DND-41 (cell line): ENCODE measurements around the gene TAS2R60.
"Not testable (repeated sequence)": the region's sequence is repeated elsewhere in the genome, so short reads cannot be mapped to it uniquely, and the experiment has no call there.

Experiments
- ATAC-seq: fragments of 200-7000 bp; cut with Tn5 transposase; 3 replicates; pipeline ENCODE4 v1.9.1; 2021; ENCODE audit warnings: low read depth; ENCODE audit not compliant: insufficient read depth
- DNase-seq: peaks from one replicate; pipeline ENCODE4 v3.0.0-alpha.2; 2020
- H2AFZ ChIP-seq: 2 replicates; pipeline ENCODE4 v1.6.0; 2012; ENCODE audit warnings: low read depth, low read length
- H3K27ac ChIP-seq: 2 replicates; pipeline ENCODE4 v1.5.1; 2012; ENCODE audit warnings: low read length, inconsistent platforms
- H3K27me3 ChIP-seq: fragments of 200-600 bp; sonication (generic); 2 replicates; pipeline ENCODE4 v1.6.0; 2012; ENCODE audit warnings: low read length, mild to moderate bottlenecking, inconsistent platforms; ENCODE audit not compliant: insufficient read depth, poor library complexity
- H3K36me3 ChIP-seq: 2 replicates; pipeline ENCODE4 v1.5.1; 2012; ENCODE audit warnings: low read length, inconsistent platforms; ENCODE audit not compliant: insufficient read depth
- H3K4me1 ChIP-seq: 2 replicates; pipeline ENCODE4 v1.5.1; 2012; ENCODE audit warnings: mild to moderate bottlenecking, low read length; ENCODE audit not compliant: insufficient read depth
- H3K4me2 ChIP-seq: 2 replicates; pipeline ENCODE4 v1.6.0; 2012; ENCODE audit warnings: mild to moderate bottlenecking, moderate library complexity, low read length, inconsistent platforms; ENCODE audit not compliant: insufficient read depth
- H3K4me3 ChIP-seq, 2 experiments: fragments of 200-600 bp in 1 of 2; shearing (Covaris generic) in 1 of 2; 2 replicates each; pipeline ENCODE4 v1.5.1; 2012 to 2016; ENCODE audit warnings: inconsistent platforms in 2 of 2, low read length in 2 of 2, mild to moderate bottlenecking in 2 of 2, low read depth in 1 of 2, moderate library complexity in 1 of 2
- H3K79me2 ChIP-seq: 2 replicates; pipeline ENCODE4 v1.6.0; 2012; ENCODE audit warnings: low read length, inconsistent platforms; ENCODE audit not compliant: insufficient read depth
- H3K9ac ChIP-seq: 2 replicates; pipeline ENCODE4 v1.6.0; 2012; ENCODE audit warnings: low read depth, mild to moderate bottlenecking, inconsistent platforms, low read length, moderate library complexity
- H3K9me3 ChIP-seq: 2 replicates; pipeline ENCODE4 v1.5.1; 2012; ENCODE audit warnings: low read length, moderate library complexity, mild to moderate bottlenecking, inconsistent platforms; ENCODE audit not compliant: insufficient read depth, severe bottlenecking
- H4K20me1 ChIP-seq: 2 replicates; pipeline ENCODE4 v1.6.0; 2012; ENCODE audit warnings: low read length; ENCODE audit not compliant: insufficient read depth
- EZH2 ChIP-seq: IDR thresholded peaks from 3 replicates; pipeline ENCODE4 v1.6.1; 2012; ENCODE audit warnings: borderline replicate concordance, low read depth, mild to moderate bottlenecking, moderate library complexity, low read length, inconsistent platforms; ENCODE audit not compliant: severe bottlenecking
- TF ChIP-seq, protein P1 (sequence below): IDR thresholded peaks from 2 replicates; pipeline ENCODE4 v1.5.1; 2012; ENCODE audit warnings: borderline replicate concordance, low read length, moderate library complexity, mild to moderate bottlenecking; ENCODE audit not compliant: poor library complexity, severe bottlenecking; ENCODE audit errors: extremely low read depth

Gene TAS2R60

DNA sequence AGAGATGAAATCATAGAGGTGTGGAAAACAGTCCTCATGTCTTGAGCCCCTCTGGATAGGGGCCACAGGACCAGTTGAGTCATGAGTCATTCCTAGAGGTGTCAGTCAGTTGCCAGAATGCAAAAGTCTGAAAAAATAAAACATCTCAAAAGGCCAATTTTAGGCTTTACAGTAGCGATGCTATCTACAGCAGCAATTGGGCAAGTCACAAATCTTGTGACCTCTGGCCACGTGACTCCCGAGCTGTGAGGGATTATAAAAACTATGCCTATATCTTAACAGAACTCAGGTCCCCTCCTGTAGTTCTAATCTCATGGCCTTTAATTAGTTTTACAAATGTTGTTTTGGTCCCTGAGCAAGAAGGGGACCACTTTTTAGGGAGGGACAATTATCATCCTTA, 18.8 kb downstream of the TAS2R60 start:
- TF ChIP-seq EZH2: no peak
- TF ChIP-seq, protein P1, sequence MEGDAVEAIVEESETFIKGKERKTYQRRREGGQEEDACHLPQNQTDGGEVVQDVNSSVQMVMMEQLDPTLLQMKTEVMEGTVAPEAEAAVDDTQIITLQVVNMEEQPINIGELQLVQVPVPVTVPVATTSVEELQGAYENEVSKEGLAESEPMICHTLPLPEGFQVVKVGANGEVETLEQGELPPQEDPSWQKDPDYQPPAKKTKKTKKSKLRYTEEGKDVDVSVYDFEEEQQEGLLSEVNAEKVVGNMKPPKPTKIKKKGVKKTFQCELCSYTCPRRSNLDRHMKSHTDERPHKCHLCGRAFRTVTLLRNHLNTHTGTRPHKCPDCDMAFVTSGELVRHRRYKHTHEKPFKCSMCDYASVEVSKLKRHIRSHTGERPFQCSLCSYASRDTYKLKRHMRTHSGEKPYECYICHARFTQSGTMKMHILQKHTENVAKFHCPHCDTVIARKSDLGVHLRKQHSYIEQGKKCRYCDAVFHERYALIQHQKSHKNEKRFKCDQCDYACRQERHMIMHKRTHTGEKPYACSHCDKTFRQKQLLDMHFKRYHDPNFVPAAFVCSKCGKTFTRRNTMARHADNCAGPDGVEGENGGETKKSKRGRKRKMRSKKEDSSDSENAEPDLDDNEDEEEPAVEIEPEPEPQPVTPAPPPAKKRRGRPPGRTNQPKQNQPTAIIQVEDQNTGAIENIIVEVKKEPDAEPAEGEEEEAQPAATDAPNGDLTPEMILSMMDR: no peak
- no peaks in the 10 kb centered on the region for H3K4me1 ChIP-seq
- peaks cover 4% of the 10 kb centered on the region for H3K27me3 ChIP-seq
- no peaks in the 10 kb centered on the region for H3K79me2 ChIP-seq
- ATAC-seq: no peak
- DNase-seq: no peak
- H2AFZ ChIP-seq: no peak overlapping the region
- H3K4me3 ChIP-seq: no peak overlapping the region
- H3K27ac ChIP-seq: no peak overlapping the region
- no peak overlapping the region for H3K4me2 ChIP-seq
- peaks cover 4% of the 10 kb centered on the region for H3K9me3 ChIP-seq
- no peaks in the 10 kb centered on the region for H4K20me1 ChIP-seq
- no peak overlapping the region for H3K9ac ChIP-seq
- H3K36me3 ChIP-seq: no peaks in the 10 kb centered on the region

DNA sequence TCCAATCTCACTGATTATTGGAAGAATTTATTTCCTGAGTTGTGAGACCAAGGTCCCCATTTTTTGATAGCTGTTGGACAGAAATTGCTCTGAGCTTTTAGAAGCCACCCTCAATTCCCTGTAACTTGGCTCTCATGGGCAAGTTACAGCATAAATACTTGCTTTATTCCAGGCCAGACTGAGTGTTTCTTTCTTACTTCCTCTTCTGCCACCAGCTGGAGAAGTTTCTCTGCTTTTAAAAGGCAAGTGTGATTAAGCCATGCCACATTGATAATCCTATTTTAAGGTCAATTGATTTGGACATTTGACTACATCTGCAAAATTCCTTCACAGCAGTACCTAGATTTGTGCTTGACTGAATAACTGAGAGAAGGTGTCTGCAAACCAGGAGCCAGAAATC, 20.3 kb downstream of the TAS2R60 start:
- no peak overlapping the region for H3K4me3 ChIP-seq
- peaks cover 4% of the 10 kb centered on the region for H3K9me3 ChIP-seq
- H3K4me1 ChIP-seq: no peaks in the 10 kb centered on the region
- H3K27me3 ChIP-seq: no peaks in the 10 kb centered on the region
- DNase-seq: no peak
- H3K79me2 ChIP-seq: no peaks in the 10 kb centered on the region
- no peak for ATAC-seq
- H3K9ac ChIP-seq: no peak overlapping the region
- no peak overlapping the region for H2AFZ ChIP-seq
- H4K20me1 ChIP-seq: no peaks in the 10 kb centered on the region
- TF ChIP-seq, protein P1: no peak
- TF ChIP-seq EZH2: no peak
- H3K4me2 ChIP-seq: no peak overlapping the region
- no peak overlapping the region for H3K27ac ChIP-seq
- no peaks in the 10 kb centered on the region for H3K36me3 ChIP-seq

DNA sequence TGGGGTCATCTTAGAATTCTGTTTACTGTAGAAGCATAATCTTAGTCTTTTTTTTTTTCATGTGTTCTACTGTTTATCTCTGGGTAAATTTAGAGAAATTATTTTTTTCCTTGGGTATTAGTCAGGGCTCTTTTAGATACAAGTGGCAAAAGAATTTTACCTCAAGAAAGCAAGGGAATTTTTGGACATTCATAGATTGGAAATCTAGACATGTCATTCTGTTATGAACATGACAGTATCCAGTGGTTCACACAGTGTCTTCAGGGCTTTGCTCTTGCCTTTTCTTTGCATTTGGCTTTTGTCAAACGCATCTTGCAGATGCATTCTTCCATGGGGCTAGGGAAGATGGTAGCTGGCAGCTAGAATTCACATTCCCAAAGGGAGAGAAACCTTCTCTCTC, 20.7 kb downstream of the TAS2R60 start:
- no peak for TF ChIP-seq EZH2
- TF ChIP-seq, protein P1: no peak
- Histone ChIP-seq H2AFZ (no peak overlapping the region), H3K4me1 (no peaks in the 10 kb centered on the region), H3K27ac (no peak overlapping the region), H3K36me3 (no peaks in the 10 kb centered on the region), H3K9ac (no peak overlapping the region), H4K20me1 (no peaks in the 10 kb centered on the region), H3K79me2 (no peaks in the 10 kb centered on the region), H3K27me3 (no peaks in the 10 kb centered on the region), H3K4me2 (no peak overlapping the region), H3K9me3 (peaks cover 4% of the 10 kb centered on the region), H3K4me3 (no peak overlapping the region)
- DNase-seq: no peak
- no peak for ATAC-seq

DNA sequence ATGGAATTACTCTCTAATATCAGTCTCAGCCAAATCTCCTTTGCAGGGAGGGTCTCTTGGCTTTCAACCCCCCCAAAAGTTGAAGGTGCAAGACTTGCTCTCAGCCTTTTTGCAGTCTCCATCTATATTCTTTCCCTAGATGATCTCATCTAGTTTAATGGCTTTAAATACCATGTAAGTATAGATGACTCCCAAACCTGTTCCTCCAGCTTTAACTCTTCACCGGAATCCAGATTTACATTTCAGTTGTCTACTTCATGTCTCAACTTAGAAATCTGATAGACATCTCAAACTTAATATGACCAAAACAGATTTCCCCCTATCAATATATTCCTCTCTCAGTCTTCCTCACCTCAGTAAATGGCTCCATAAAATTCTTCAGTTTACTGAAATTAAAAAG, 24.5 kb downstream of the TAS2R60 start:
- no peak overlapping the region for H3K27ac ChIP-seq
- H3K9ac ChIP-seq: no peak overlapping the region
- H3K79me2 ChIP-seq: no peaks in the 10 kb centered on the region
- TF ChIP-seq, protein P1: no peak
- TF ChIP-seq EZH2: no peak
- H3K36me3 ChIP-seq: no peaks in the 10 kb centered on the region
- no peak overlapping the region for H3K4me2 ChIP-seq
- H4K20me1 ChIP-seq: no peaks in the 10 kb centered on the region
- ATAC-seq (no peak), DNase-seq (no peak)
- peaks cover 5% of the 10 kb centered on the region for H3K27me3 ChIP-seq
- no peak overlapping the region for H3K4me3 ChIP-seq
- H3K9me3 ChIP-seq: no peaks in the 10 kb centered on the region
- no peak overlapping the region for H2AFZ ChIP-seq
- H3K4me1 ChIP-seq: no peaks in the 10 kb centered on the region

DNA sequence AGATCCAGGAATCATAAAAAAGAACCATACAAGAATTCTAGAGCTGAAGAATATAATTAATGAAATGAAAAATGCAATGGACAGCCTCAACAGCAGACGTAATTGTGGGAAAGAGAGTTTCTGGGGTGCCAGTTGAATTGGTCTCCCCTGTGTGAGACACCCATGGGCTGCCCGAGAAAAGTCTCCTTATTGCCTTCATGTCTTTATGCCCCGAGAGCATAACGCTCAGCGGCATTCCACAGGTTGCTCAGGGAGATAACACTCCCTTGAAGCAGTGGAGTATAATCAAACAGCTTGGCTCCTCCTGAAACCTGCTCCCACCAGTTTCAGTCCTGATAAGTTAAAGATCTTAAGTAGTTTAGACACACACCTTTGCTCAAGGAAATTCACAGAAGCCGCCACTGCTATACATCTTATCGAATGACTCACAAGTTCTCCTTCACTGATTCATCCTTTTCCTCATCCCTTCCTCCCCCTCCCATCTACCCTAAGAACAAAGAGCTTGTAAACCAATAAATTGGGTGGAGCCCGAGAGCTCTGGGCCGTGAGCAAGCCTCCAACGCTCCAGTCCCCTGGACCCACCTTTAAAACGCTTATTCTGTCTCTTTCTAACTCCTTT, 28.9 kb downstream of the TAS2R60 start:
- not testable (repeated sequence) for H4K20me1 ChIP-seq, H3K36me3 ChIP-seq, H3K27ac ChIP-seq, DNase-seq, H3K9ac ChIP-seq, H2AFZ ChIP-seq, H3K4me2 ChIP-seq, H3K4me3 ChIP-seq, H3K4me1 ChIP-seq, ATAC-seq, H3K9me3 ChIP-seq, H3K79me2 ChIP-seq, H3K27me3 ChIP-seq
